ENCODE results near the gene ZPBP2. TPM values are rescaled to one million over a fixed set of nuclear protein-coding genes. Genes with fewer than 3 reads are reported as not detected.

The ZPBP2 gene
- total RNA-seq, 1 experiment from 2014 or later = not detected

DNA sequence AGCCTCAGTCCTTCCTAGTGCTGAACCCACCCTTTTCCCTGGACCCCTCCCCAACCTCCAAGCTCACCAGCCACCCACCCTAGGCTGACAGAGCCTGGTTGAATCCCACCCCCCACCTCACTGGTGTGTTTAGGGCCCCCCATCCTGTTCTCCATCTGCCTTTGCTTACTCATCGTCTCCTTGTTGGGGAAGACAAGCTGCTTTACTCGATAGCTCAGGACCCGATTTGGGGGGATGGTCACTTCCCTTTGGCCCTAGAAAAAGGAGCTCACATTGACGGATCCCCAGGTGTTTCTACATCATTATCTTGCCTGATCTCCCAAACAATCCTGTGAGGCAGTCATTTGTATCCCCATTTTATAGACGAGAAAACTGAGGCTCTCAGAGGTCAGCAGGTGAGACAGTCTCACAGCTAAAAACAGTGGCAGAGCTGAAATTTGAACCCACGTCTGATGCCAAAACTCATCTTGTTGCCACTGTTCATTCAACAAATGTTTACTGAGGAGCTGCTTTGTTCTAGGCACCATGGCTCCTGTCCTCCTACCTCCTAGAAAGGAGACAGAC lies 40.9 kb downstream of the ZPBP2 start:
- DNase-seq (ENCODE audit: low read depth) = no peak

DNA sequence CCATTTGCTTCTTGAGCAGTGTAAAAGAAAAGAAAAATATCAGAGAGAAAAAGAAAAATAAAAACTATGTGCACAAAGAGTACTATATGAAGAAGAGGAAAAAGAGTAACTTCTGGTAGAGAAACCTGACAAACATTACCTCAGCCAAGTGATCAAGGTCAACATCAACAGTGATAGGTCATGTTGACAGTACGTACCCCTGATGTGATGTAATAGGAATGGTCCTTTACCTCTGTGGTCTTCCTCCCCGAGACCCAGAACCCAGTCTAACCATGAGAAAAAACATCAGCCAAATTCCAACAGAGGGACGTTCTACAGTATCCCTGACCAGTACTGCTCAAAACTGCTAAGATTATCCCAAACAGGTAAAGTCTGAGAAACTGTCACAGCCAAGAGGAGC lies 46.0 kb downstream of the ZPBP2 start:
- DNase-seq (ENCODE audit: low read depth) = no peak

DNA sequence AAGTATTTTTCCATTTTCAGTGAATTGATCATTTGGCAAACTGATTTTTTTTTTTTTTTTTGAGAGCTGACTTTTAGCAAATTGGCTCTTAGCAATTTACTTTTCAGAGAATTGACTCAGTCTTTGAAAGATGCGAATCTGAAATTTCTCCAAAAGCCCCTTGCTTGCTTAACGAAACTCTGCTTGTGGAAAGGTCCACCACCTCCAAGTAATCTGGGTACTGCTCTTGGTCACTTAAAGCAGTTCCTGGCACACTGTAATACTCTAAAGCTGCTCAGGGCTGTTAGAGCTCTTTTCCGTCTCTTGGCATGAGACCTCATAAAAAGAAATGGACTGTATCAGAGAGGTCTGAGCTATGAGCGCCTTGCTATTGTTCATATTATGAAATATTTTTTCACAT lies 47.6 kb downstream of the ZPBP2 start:
- DNase-seq (ENCODE audit: low read depth) = no peak

GRCh38 chr17:39916918-39917317 lies 48.9 kb downstream of the ZPBP2 start:
- no peak for DNase-seq (ENCODE audit: low read depth)

DNA sequence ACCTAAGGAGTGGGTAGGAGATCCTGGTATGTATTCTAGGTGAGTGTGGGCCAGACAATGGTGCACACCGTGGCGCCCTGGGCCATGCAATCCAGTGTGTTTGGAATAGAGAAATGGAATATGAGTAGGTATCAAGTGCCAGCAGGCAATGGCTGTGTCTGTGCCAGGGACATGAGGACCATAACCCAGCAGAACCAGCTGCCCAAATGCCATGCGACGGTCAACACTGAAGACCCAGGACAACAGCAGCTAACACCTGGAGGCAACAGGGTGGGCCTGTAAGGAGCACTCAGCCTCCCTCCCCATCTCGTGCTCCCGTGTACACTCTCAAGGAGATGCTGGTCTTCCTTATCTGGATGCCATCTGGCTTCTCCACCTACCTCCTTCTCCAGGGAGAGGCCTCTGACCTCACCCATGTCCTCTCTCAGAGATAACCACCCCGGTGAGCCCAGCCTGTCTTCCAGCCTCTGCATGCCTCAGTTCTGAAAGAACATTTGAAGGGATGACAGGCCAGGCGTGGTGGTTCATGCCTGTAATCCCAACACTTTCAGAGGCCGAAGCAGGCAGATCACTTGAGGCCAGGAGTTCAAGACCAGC lies 51.2 kb downstream of the ZPBP2 start:
- DNase-seq (ENCODE audit: low read depth) = no peak

- DNase-seq (ENCODE audit: low read depth) = no peak
Observed at GRCh38 chr17:39920218-39921210, 52.5 kb downstream of the ZPBP2 start.

- no peak for DNase-seq (ENCODE audit: low read depth)
Observed at GRCh38 chr17:39921323-39921722, 53.3 kb downstream of the ZPBP2 start.

GRCh38 chr17:39922006-39922405 lies 54.0 kb downstream of the ZPBP2 start:
- DNase-seq (ENCODE audit: low read depth) = no peak

- DNase-seq (ENCODE audit: low read depth) = no peak
Observed at GRCh38 chr17:39923230-39923629, 55.2 kb downstream of the ZPBP2 start.

DNA sequence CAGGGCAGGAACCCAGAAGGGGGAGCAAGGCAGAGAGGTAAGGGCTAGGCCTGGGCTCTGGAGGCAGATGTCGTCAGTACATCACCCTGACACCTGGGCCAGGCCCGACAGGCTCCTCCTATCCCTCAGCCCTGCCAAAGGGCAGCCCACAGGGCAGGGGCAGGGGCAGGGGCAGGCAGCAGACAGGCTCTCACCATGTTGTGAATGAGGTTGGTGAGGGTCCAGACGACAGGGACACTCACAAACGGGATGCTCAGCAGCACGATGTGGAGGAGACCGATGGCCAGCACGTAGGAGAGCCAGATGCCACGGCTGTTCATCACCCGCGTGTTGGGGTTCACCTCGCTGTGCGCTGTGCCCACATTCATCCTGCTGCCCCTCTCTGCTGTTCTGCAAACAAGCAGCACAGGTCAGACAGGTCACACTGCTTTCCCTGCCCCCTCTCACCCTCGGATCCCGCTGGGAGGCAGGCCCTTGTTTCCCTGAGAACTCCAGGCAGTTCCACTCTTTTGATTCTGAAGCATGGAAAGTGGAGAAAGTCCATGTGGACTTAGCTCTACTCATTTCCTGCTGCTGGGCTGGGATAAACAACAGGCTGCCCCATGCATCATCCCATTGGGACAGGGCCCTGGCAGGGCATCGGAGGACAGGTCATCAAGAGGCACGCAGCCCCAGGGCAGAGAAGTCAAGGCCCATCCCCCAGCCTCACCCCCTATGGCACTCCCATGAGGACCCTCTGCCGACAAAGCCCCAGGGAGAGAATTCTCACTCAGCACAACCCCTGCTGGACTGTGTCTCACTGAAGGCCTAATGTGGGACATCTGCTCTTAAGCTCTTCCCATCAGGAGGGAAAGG lies 56.1 kb downstream of the ZPBP2 start:
- DNase-seq (ENCODE audit: low read depth) = peak; percentile 40

GRCh38 chr17:39924691-39925055 lies 56.7 kb downstream of the ZPBP2 start:
- DNase-seq (ENCODE audit: low read depth) = no peak

DNA sequence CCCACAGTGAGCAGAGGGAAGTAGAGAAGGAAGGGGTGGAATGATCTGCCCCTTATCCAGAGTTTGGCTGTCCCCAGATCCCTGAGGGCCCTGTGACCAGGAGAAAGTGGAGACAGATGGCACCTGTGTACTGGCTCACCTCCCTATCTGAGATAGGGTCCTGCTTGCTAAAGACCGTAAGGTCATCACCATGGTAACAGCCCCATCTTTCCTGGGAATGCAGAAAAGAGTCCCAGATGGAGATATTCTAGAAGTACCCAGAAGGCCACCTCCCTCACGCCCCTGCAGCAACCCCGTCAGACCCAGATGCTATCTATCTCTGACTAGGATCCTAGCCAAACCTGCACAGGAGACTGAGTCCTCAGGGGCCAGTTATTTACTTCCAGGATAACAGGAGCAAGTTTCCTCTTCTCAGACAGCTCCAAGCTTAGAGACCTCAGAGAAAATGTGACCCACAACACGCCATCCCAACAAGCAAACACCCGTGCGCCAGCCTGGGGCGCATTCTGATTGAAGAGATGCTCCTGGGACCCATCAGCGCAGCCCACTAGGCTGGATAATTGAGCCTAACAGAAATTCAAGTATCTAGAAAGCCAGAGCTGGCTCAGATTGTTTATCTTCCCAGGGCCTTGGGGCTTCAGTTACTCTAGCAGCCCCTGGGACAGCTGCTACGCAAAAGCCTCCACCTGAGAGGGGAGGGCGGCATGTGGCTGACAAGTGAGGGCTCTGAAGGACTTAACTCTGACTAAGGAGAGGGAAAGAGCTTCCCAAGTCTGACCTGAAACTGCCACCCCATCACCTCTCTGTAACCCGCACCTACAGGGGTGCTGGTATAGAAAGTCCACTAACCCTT lies 57.5 kb downstream of the ZPBP2 start:
- no peak for DNase-seq (ENCODE audit: low read depth)

- no peak for DNase-seq (ENCODE audit: low read depth)
Observed at GRCh38 chr17:39926135-39926587, 58.2 kb downstream of the ZPBP2 start.

DNA sequence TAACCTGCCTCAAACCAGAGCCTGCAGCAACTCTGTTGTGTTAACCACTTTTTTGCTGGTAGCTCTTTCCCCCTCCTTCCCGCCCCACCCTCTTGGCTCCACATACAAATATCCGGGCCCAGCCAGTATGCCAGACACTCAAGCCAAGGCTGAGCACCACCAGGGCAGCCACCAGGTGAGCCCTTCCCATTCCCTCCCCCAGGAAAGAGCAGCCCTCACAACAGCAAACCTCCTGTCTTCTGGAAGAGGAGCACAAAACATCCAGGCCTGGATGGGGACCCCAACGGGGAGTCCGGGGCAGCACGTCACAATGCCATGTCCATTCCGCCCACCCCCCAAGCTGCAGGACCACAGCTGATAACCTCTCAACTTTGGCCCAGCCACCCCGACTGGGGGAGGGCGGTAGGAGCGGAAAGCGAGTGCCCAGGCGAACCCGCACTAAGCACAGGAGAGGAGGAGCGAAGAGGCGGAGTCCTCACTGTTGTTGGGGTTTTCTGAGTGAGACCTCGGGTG lies 58.6 kb downstream of the ZPBP2 start:
- peak; percentile 30 for DNase-seq (ENCODE audit: low read depth)

Other genes with a start within 250 kb of the ZPBP2 start
- gene PPP1R1B, start 241.2 kb upstream of the ZPBP2 start, total RNA-seq (2014; rRNA removed; shearing (Covaris generic)) = not detected in 2 replicates
- gene STARD3, start 231.1 kb upstream of the ZPBP2 start, total RNA-seq (2014; rRNA removed; shearing (Covaris generic)) = 20.8 and 33.1 TPM in 2 replicates
- gene TCAP, start 202.9 kb upstream of the ZPBP2 start, total RNA-seq (2014; rRNA removed; shearing (Covaris generic)) = 0.05 TPM in 1 of 2 replicates, not detected in the other
- gene PNMT, start 199.7 kb upstream of the ZPBP2 start, total RNA-seq (2014; rRNA removed; shearing (Covaris generic)) = not detected in 2 replicates
- 9.2 and 13.0 TPM in 2 replicates for gene PGAP3, start 180.1 kb upstream of the ZPBP2 start, total RNA-seq (2014; rRNA removed; shearing (Covaris generic))
- gene ERBB2, start 168.1 kb upstream of the ZPBP2 start, total RNA-seq (2014; rRNA removed; shearing (Covaris generic)) = 1.2 and 1.8 TPM in 2 replicates
- 84.5 and 89.4 TPM in 2 replicates for gene MIEN1, start 137.7 kb upstream of the ZPBP2 start, total RNA-seq (2014; rRNA removed; shearing (Covaris generic))
- gene GRB7, start 130.3 kb upstream of the ZPBP2 start, total RNA-seq (2014; rRNA removed; shearing (Covaris generic)) = not detected in 2 replicates
- gene IKZF3, start 3.9 kb upstream of the ZPBP2 start, total RNA-seq (2014; rRNA removed; shearing (Covaris generic)) = not detected in 2 replicates
- gene GSDMB, start 50.4 kb downstream of the ZPBP2 start, total RNA-seq (2014; rRNA removed; shearing (Covaris generic)) = 0.15 and 1.5 TPM in 2 replicates
- 28.9 and 42.7 TPM in 2 replicates for gene ORMDL3, start 59.4 kb downstream of the ZPBP2 start, total RNA-seq (2014; rRNA removed; shearing (Covaris generic))
- not detected in 2 replicates for gene LRRC3C, start 59.5 kb downstream of the ZPBP2 start, total RNA-seq (2014; rRNA removed; shearing (Covaris generic))
- not detected in 2 replicates for gene GSDMA, start 94.8 kb downstream of the ZPBP2 start, total RNA-seq (2014; rRNA removed; shearing (Covaris generic))
- 138 and 170 TPM in 2 replicates for gene PSMD3, start 112.6 kb downstream of the ZPBP2 start, total RNA-seq (2014; rRNA removed; shearing (Covaris generic))
- not detected in 2 replicates for gene CSF3, start 147.2 kb downstream of the ZPBP2 start, total RNA-seq (2014; rRNA removed; shearing (Covaris generic))
- 25.9 and 29.1 TPM in 2 replicates for gene MED24, start 186.2 kb downstream of the ZPBP2 start, total RNA-seq (2014; rRNA removed; shearing (Covaris generic))
- gene THRA, start 194.8 kb downstream of the ZPBP2 start, total RNA-seq (2014; rRNA removed; shearing (Covaris generic)) = 19.2 and 26.7 TPM in 2 replicates
- gene NR1D1, start 232.4 kb downstream of the ZPBP2 start, total RNA-seq (2014; rRNA removed; shearing (Covaris generic)) = 5.7 and 6.3 TPM in 2 replicates

All from M059J (cell line).